PC-9 (cell line): ENCODE results near the gene PSMC3IP.

Experiments
- EZH2 ChIP-seq: fragments of 200-600 bp; sonication (generic); IDR thresholded peaks from 2 replicates; pipeline ENCODE4 v1.8.0; 2017; ENCODE audit warnings: antibody characterized with exemption, low read depth
- TF ChIP-seq, protein P1 (sequence below): fragments of 200-600 bp; sonication (generic); conservative IDR thresholded peaks from 2 replicates; pipeline ENCODE4 v1.6.1; 2017; ENCODE audit warnings: mixed run types, antibody characterized with exemption, mild to moderate bottlenecking, moderate library complexity

DNA sequence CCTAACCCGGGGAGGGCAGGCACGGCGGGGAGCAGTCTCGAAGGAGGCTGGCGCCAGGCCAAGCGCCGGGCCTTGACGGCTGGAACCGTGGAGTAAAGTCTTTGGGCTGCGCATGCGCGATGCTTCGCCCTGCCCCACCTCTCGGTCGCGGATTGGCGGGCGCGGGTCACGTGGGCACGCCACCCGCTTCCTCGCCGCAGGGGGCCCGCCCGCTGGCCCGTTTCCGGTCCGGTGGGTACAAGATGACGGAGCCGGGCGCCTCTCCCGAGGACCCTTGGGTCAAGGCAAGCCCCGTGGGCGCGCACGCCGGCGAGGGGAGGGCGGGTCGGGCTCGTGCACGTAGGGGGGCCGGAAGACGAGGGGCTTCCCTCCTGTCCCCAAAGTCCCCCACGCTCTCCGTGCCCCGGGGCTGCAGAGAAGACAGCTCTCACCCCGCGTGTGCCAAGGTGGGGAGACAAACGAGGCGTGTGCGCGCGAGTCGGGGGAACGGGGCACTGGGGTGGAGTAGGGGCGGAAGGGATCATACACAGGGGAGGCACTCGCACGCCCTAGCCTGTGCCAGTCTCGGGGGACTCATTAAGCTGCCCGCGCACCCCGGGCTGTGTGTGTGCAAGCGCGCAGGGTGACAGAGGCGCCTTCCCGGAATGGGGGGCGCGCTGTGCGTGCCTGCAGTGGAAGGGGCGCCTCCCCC lies 10.5 kb downstream of the PSMC3IP start, which contains the start of gene MLX:
- TF ChIP-seq, protein P1, sequence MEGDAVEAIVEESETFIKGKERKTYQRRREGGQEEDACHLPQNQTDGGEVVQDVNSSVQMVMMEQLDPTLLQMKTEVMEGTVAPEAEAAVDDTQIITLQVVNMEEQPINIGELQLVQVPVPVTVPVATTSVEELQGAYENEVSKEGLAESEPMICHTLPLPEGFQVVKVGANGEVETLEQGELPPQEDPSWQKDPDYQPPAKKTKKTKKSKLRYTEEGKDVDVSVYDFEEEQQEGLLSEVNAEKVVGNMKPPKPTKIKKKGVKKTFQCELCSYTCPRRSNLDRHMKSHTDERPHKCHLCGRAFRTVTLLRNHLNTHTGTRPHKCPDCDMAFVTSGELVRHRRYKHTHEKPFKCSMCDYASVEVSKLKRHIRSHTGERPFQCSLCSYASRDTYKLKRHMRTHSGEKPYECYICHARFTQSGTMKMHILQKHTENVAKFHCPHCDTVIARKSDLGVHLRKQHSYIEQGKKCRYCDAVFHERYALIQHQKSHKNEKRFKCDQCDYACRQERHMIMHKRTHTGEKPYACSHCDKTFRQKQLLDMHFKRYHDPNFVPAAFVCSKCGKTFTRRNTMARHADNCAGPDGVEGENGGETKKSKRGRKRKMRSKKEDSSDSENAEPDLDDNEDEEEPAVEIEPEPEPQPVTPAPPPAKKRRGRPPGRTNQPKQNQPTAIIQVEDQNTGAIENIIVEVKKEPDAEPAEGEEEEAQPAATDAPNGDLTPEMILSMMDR, result no peak
- no peak for TF ChIP-seq EZH2
